ENCODE results near the gene SLC35F4. TPM values are rescaled to one million over a fixed set of nuclear protein-coding genes. Genes with fewer than 3 reads are reported as not detected.

Gene SLC35F4
- total and polyA plus RNA-seq, 11 donors: not detected

- WGBS, 4 donors: 37 to 43% (median 40%) methylated on average over 2 of the region's 2 CpGs
- H3K4me3 ChIP-seq: no peak overlapping the region
- ATAC-seq: no peak
Measured at GRCh38 chr14:57761800-57762199, 104.1 kb downstream of the SLC35F4 start.

DNA sequence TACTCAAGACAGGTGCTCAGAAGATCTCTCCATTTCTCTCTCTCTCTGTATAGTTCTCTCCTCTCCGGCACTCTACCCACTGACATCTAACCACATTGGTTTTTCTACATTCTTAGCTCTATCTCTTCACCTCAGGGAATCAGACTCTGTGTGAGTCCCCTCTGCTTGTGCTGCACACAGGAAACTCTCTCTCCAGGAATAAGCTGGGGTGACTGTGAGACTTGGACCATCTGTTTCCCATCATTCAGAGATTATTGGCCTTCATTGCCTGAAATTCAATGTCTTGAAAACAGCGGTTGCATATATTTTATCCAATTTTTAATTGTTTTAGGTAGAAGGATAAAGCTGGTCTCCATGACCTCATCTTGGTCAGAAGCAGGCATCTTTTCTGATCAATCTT lies 105.0 kb downstream of the SLC35F4 start:
- ATAC-seq (no peak), DNase-seq (no peak)
- Histone ChIP-seq H3K4me3 (no peak overlapping the region), H3K27ac (no peak overlapping the region), H3K9me3 (peaks cover 0 to 16% (median 0%) of the 10 kb centered on the region in 12 donors), H3K36me3 (no peaks in the 10 kb centered on the region), H3K27me3 (peaks cover 0 to 11% (median 0%) of the 10 kb centered on the region in 9 donors), H3K4me1 (no peaks in the 10 kb centered on the region)
- no peak for TF ChIP-seq POLR2A (IDR thresholded peaks at IDR 0.05)
- TF ChIP-seq, protein P1, sequence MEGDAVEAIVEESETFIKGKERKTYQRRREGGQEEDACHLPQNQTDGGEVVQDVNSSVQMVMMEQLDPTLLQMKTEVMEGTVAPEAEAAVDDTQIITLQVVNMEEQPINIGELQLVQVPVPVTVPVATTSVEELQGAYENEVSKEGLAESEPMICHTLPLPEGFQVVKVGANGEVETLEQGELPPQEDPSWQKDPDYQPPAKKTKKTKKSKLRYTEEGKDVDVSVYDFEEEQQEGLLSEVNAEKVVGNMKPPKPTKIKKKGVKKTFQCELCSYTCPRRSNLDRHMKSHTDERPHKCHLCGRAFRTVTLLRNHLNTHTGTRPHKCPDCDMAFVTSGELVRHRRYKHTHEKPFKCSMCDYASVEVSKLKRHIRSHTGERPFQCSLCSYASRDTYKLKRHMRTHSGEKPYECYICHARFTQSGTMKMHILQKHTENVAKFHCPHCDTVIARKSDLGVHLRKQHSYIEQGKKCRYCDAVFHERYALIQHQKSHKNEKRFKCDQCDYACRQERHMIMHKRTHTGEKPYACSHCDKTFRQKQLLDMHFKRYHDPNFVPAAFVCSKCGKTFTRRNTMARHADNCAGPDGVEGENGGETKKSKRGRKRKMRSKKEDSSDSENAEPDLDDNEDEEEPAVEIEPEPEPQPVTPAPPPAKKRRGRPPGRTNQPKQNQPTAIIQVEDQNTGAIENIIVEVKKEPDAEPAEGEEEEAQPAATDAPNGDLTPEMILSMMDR (IDR thresholded peaks at IDR 0.05): no peak
- intact Hi-C loops (cut with DNase I): no loop called here
- WGBS, 4 donors: 59 to 77% (median 64%) methylated on average over 2 of the region's 2 CpGs

More at GRCh38 chr14:57761800-57762199, 104.1 kb downstream of the SLC35F4 start:
- no peaks in the 10 kb centered on the region for H3K4me1 ChIP-seq
- peaks cover 0 to 16% (median 0%) of the 10 kb centered on the region in 12 donors for H3K9me3 ChIP-seq
- intact Hi-C loops (cut with DNase I): no loop called here
- TF ChIP-seq, protein P1 (IDR thresholded peaks at IDR 0.05): no peak
- TF ChIP-seq POLR2A (IDR thresholded peaks at IDR 0.05): no peak
- DNase-seq: no peak
- no peaks in the 10 kb centered on the region for H3K36me3 ChIP-seq
- peaks cover 0 to 11% (median 0%) of the 10 kb centered on the region in 9 donors for H3K27me3 ChIP-seq
- no peak overlapping the region for H3K27ac ChIP-seq

GRCh38 chr14:57755018-57755521 lies 110.8 kb downstream of the SLC35F4 start:
- H3K27me3 ChIP-seq: no peaks in the 10 kb centered on the region
- DNase-seq (no peak), ATAC-seq (no peak)
- no peak overlapping the region for H3K4me3 ChIP-seq
- H3K36me3 ChIP-seq: no peaks in the 10 kb centered on the region
- WGBS, 4 donors: 59 to 77% (median 69%) methylated on average over 5 to 6 of the region's 6 CpGs
- intact Hi-C loops (cut with DNase I): no loop called here
- no peak overlapping the region for H3K27ac ChIP-seq
- H3K9me3 ChIP-seq: peaks cover 0 to 8% (median 0%) of the 10 kb centered on the region in 12 donors
- H3K4me1 ChIP-seq: no peaks in the 10 kb centered on the region
- no peak for TF ChIP-seq POLR2A (IDR thresholded peaks at IDR 0.05)
- TF ChIP-seq, protein P1 (IDR thresholded peaks at IDR 0.05): no peak

- no peak overlapping the region for H3K4me3 ChIP-seq
- H3K4me1 ChIP-seq: no peaks in the 10 kb centered on the region
- DNase-seq: no peak
- H3K9me3 ChIP-seq: peaks cover 0 to 2% (median 0%) of the 10 kb centered on the region in 12 donors
- H3K27ac ChIP-seq: no peak overlapping the region
- no peak for ATAC-seq
- no peaks in the 10 kb centered on the region for H3K36me3 ChIP-seq
- no peaks in the 10 kb centered on the region for H3K27me3 ChIP-seq
- 78 to 89% (median 85%) methylated on average over 5 of the region's 5 CpGs for WGBS, 4 donors
- TF ChIP-seq, protein P1 (IDR thresholded peaks at IDR 0.05): no peak
- no peak for TF ChIP-seq POLR2A (IDR thresholded peaks at IDR 0.05)
- intact Hi-C loops (cut with DNase I): no loop called here
Measured at GRCh38 chr14:57754527-57754926, 111.4 kb downstream of the SLC35F4 start.
